GM12878 (cell line): ENCODE data around the gene DIPK1A. TPM values are rescaled to one million over a fixed set of nuclear protein-coding genes. Genes with fewer than 3 reads are reported as not detected.

Experiments used
- ATAC-seq: fragments of 200-7000 bp; cut with Tn5 transposase; 3 replicates; pipeline ENCODE4 v1.9.1; 2020; ENCODE audit warnings: mild to moderate bottlenecking, moderate library complexity
- BruUV-seq: library from RNA; stranded (reverse); fragments of 400-500 nt; replicated peaks from 2 replicates; lab custom pipeline; 2021; lab: Mats Ljungman, UMichigan
- CTCF ChIA-PET: fragments of 300-600 bp; sonication (Branson Sonifier 250); formaldehyde crosslinking; extraction: SDS; loops from one replicate; lab custom pipeline; 2021; ENCODE audit warnings: inconsistent platforms; lab: Yijun Ruan, JAX
- POLR2A ChIA-PET: fragments of 350-600 bp; formaldehyde crosslinking; extraction: SDS; loops from one replicate; lab custom pipeline; 2021; ENCODE audit warnings: inconsistent platforms; lab: Charles Lee
- RAD21 ChIA-PET: fragments of 300-600 bp; sonication (Branson Sonifier 250); formaldehyde crosslinking; loops from one replicate; lab custom pipeline; 2023; ENCODE audit warnings: antibody characterized with exemption; ENCODE audit not compliant: unreplicated experiment; lab: Charles Lee
- SMC1A ChIA-PET: fragments of 300-600 bp; sonication (Branson Sonifier 250); formaldehyde crosslinking; loops from one replicate; lab custom pipeline; 2023; ENCODE audit not compliant: unreplicated experiment, uncharacterized antibody; lab: Charles Lee
- DNase-seq: peaks from one replicate; pipeline ENCODE4 v3.0.0-alpha.2; 2011; ENCODE audit warnings: low read depth, low spot score
- FAIRE-seq: peaks from 3 replicates; lab custom pipeline; 2011; peaks lifted over from hg19 to GRCh38; lab: Jason Lieb, UNC
- H2AFZ ChIP-seq: 2 replicates; pipeline ENCODE4 v1.6.0; 2011; ENCODE audit warnings: low read depth, low read length, control low read depth; ENCODE audit not compliant: control insufficient read depth
- H3K27ac ChIP-seq: 2 replicates; pipeline ENCODE4 v1.5.1; 2011; ENCODE audit warnings: control low read depth; ENCODE audit not compliant: control insufficient read depth, insufficient read depth
- H3K27me3 ChIP-seq, 2 experiments: replicated peaks in 1 of 2; 2 replicates each; pipeline versions ENCODE4 v1.6.0 to v1.6.1; 2011; ENCODE audit warnings: low read length in 1 of 2; ENCODE audit not compliant: control insufficient read depth in 2 of 2, insufficient read depth in 2 of 2
- H3K36me3 ChIP-seq, 2 experiments: 2 replicates each; pipeline ENCODE4 v1.5.1; 2011; ENCODE audit warnings: low read length in 1 of 2; ENCODE audit not compliant: control insufficient read depth in 2 of 2, insufficient read depth in 2 of 2
- H3K4me1 ChIP-seq: 2 replicates; pipeline ENCODE4 v1.6.1; 2011; ENCODE audit warnings: mild to moderate bottlenecking, low read length, moderate library complexity, mixed read lengths; ENCODE audit not compliant: control insufficient read depth, insufficient read depth
- H3K4me2 ChIP-seq: 2 replicates; pipeline ENCODE4 v1.6.0; 2011; ENCODE audit warnings: control low read depth; ENCODE audit not compliant: control insufficient read depth, insufficient read depth
- H3K4me3 ChIP-seq: fragments of 200-600 bp; sonication (generic); 2 replicates; pipeline ENCODE4 v1.5.1; 2016
- H3K79me2 ChIP-seq: 2 replicates; pipeline ENCODE4 v1.6.0; 2011; ENCODE audit warnings: low read length; ENCODE audit not compliant: control insufficient read depth, insufficient read depth
- H3K9ac ChIP-seq: 2 replicates; pipeline ENCODE4 v1.8.0; 2011; ENCODE audit warnings: low read length, control low read depth, mixed read lengths; ENCODE audit not compliant: control insufficient read depth, insufficient read depth
- H3K9me3 ChIP-seq: replicated peaks from 3 replicates; pipeline ENCODE4 v1.5.1; 2011; ENCODE audit warnings: mild to moderate bottlenecking, low read length; ENCODE audit not compliant: control insufficient read depth, insufficient read depth
- H4K20me1 ChIP-seq: 2 replicates; pipeline ENCODE4 v1.6.0; 2011; ENCODE audit not compliant: control insufficient read depth, insufficient read depth
- FOXK2 ChIP-seq: fragments of 450-650 bp; IDR thresholded peaks from 2 replicates; pipeline ENCODE4 v1.6.1; 2017; ENCODE audit warnings: mild to moderate bottlenecking, moderate library complexity
- GABPA ChIP-seq: IDR thresholded peaks from 2 replicates; pipeline ENCODE4 v1.6.1; 2014; ENCODE audit warnings: antibody characterized with exemption, low read depth, mild to moderate bottlenecking, inconsistent platforms
- KLF5 ChIP-seq: fragments of 450-650 bp; IDR thresholded peaks from 2 replicates; pipeline ENCODE4 v1.6.1; 2014; ENCODE audit warnings: mild to moderate bottlenecking; ENCODE audit not compliant: partially characterized antibody
- MYC ChIP-seq: IDR thresholded peaks from 2 replicates; pipeline ENCODE4 v1.6.1; 2011; ENCODE audit warnings: mild to moderate bottlenecking, low read length, moderate library complexity, inconsistent platforms; ENCODE audit not compliant: insufficient read depth, insufficient replicate concordance, insufficient read length, severe bottlenecking
- NR2C2 ChIP-seq: IDR thresholded peaks from 2 replicates; pipeline ENCODE4 v1.6.1; 2011; ENCODE audit warnings: borderline replicate concordance, low read depth; ENCODE audit not compliant: control insufficient read depth, insufficient read length
- RAD51 ChIP-seq: fragments of 450-650 bp; IDR thresholded peaks from 2 replicates; pipeline ENCODE4 v1.6.1; 2016; ENCODE audit warnings: moderate library complexity, mild to moderate bottlenecking, inconsistent platforms
- RELA ChIP-seq: fragments of 450-650 bp; IDR thresholded peaks from 2 replicates; pipeline ENCODE4 v1.8.0; 2014; ENCODE audit warnings: borderline replicate concordance; ENCODE audit not compliant: partially characterized antibody
- SMAD5 ChIP-seq: IDR thresholded peaks from 2 replicates; pipeline ENCODE4 v1.6.1; 2016; ENCODE audit warnings: antibody characterized with exemption, low read depth
- SREBF1 ChIP-seq: IDR thresholded peaks from 2 replicates; pipeline ENCODE4 v1.6.1; 2012; ENCODE audit warnings: mild to moderate bottlenecking, low read length
- STAT3 ChIP-seq: IDR thresholded peaks from 2 replicates; pipeline ENCODE4 v1.6.1; 2011; ENCODE audit warnings: low read depth, low read length, improper control_type of control experiment
- TCF12 ChIP-seq: IDR thresholded peaks from 2 replicates; pipeline ENCODE4 v1.6.1; 2011; ENCODE audit warnings: low read depth, mild to moderate bottlenecking, low read length
- USF2 ChIP-seq: IDR thresholded peaks from 2 replicates; pipeline ENCODE4 v1.6.1; 2011; ENCODE audit warnings: low read depth, low read length, improper control_type of control experiment, borderline replicate concordance
- ZZZ3 ChIP-seq: IDR thresholded peaks from 2 replicates; pipeline ENCODE4 v1.6.1; 2011; ENCODE audit warnings: low read depth; ENCODE audit not compliant: control insufficient read depth, insufficient read length
- WGBS: methylation state at CpG from one replicate; pipeline ENCODE4 v1.1.6; 2016; ENCODE audit warnings: low lambda C conversion rate; ENCODE audit not compliant: insufficient replicate concordance, insufficient coverage; ENCODE audit errors: missing lambda C conversion rate; 5-methylcytosine and 5-hydroxymethylcytosine counted together
- in situ Hi-C: fragments of 300-500 bp; cut with MboI; formaldehyde crosslinking; loops from 9 replicates; pipeline ENCODE4 v1.14.3; 2018; ENCODE audit warnings: mixed read lengths
- intact Hi-C: fragments of 100-400 bp; cut with micrococcal nuclease; formaldehyde crosslinking; loops from one replicate; pipeline ENCODE4 v1.14.2; 2022; ENCODE audit not compliant: unreplicated experiment
- polyA plus RNA-seq, 11 experiments: library from polyadenylated mRNA; depleted of rRNA in 4 of 11; unstranded in 6 of 11; stranded (reverse) in 5 of 11; fragments of >200 nt; fragmentation: Nextera tagmentation in 4 of 11; fragmentation: Illumina TruSeq in 1 of 11; extraction: Ambion mirVana in 4 of 11; extraction: Trizol in 1 of 11; gene quantifications; 1 replicate in 1 of 11; 2 replicates in 10 of 11; pipeline versions ENCODE4 v1.2.1 to v1.2.3, GENCODE V29; 2011 to 2016; ENCODE audit warnings: inconsistent platforms in 2 of 11, missing spikeins in 2 of 11, low read depth in 1 of 11
- total RNA-seq, 4 experiments: library from RNA; depleted of rRNA in 3 of 4; stranded (reverse); fragments of >200 nt in 3 of 4; fragmentation: Illumina TruSeq in 1 of 4; extraction: Trizol in 1 of 4; gene quantifications; 2 replicates each; pipeline versions ENCODE4 v1.2.1 to v1.2.3, GENCODE V29; 2013 to 2021
- TF ChIP-seq, protein P1 (sequence below): fragments of 150-350 bp; IDR thresholded peaks from 2 replicates; pipeline ENCODE4 v1.6.1; 2016; ENCODE audit warnings: low read depth, low read length

Gene DIPK1A
- total and polyA plus RNA-seq, 10 of the 15 experiments (the other 5 are each of a cell fraction or from before 2014, with no cell fraction given), result 4.9 to 15.0 (median 9.7) TPM

- Histone ChIP-seq H3K4me1 (no peaks in the 10 kb centered on the region; the same call in 1 of the 2 replicates), H4K20me1 (no peaks in the 10 kb centered on the region), H3K4me2 (no peak overlapping the region), H3K9me3 (peaks cover 6% of the 10 kb centered on the region; the same call in 2 of the 3 replicates), H3K4me3 (no peak overlapping the region), H3K79me2 (0 out of 2 replicates have a peak, but pooled peaks cover 2% of the 10 kb centered on the region), H3K27ac (no peak overlapping the region), H3K36me3 (peaks cover 0 to 13% of the 10 kb centered on the region in 2 experiments; a peak in 1 of 4 replicates), H2AFZ (no peak overlapping the region), H3K9ac (no peak overlapping the region), H3K27me3 (no peaks in the 10 kb centered on the region)
- WGBS, result 100% methylated on average over 2 of the region's 2 CpGs
- DNase-seq, result no peak
- no peak for TF ChIP-seq TCF12
- TF ChIP-seq RAD51, result no peak
- TF ChIP-seq RELA, result no peak
- TF ChIP-seq FOXK2, result no peak
- TF ChIP-seq GABPA, result no peak
- no peak for TF ChIP-seq NR2C2
- no peak for TF ChIP-seq ZZZ3
- no peak for TF ChIP-seq USF2
- no peak for TF ChIP-seq KLF5
- TF ChIP-seq MYC, result no peak
- no peak for TF ChIP-seq SREBF1
- no peak for TF ChIP-seq SMAD5
- TF ChIP-seq STAT3, result no peak
- TF ChIP-seq, protein P1, sequence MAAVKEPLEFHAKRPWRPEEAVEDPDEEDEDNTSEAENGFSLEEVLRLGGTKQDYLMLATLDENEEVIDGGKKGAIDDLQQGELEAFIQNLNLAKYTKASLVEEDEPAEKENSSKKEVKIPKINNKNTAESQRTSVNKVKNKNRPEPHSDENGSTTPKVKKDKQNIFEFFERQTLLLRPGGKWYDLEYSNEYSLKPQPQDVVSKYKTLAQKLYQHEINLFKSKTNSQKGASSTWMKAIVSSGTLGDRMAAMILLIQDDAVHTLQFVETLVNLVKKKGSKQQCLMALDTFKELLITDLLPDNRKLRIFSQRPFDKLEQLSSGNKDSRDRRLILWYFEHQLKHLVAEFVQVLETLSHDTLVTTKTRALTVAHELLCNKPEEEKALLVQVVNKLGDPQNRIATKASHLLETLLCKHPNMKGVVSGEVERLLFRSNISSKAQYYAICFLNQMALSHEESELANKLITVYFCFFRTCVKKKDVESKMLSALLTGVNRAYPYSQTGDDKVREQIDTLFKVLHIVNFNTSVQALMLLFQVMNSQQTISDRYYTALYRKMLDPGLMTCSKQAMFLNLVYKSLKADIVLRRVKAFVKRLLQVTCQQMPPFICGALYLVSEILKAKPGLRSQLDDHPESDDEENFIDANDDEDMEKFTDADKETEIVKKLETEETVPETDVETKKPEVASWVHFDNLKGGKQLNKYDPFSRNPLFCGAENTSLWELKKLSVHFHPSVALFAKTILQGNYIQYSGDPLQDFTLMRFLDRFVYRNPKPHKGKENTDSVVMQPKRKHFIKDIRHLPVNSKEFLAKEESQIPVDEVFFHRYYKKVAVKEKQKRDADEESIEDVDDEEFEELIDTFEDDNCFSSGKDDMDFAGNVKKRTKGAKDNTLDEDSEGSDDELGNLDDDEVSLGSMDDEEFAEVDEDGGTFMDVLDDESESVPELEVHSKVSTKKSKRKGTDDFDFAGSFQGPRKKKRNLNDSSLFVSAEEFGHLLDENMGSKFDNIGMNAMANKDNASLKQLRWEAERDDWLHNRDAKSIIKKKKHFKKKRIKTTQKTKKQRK, result no peak
- CTCF ChIA-PET, result no interaction called here
- FAIRE-seq, result no peak
- in situ Hi-C loops, result no loop called here
- intact Hi-C loops, result no loop called here
- no peak for ATAC-seq
- BruUV-seq, result no TSS peak
- SMC1A ChIA-PET, result interaction anchor here (0.7 to 1.8 kb wide), 3 partner anchors 13 to 121 kb away, joined by 3 to 7 read pairs (median 3); no protein-coding TSS in a partner anchor
- RAD21 ChIA-PET, result interaction anchor here (1.3 kb wide), 1 partner anchor 78 kb away, joined by 3 read pairs; no protein-coding TSS in a partner anchor
- POLR2A ChIA-PET, result interaction anchor here (0.7 kb wide), 1 partner anchor 609 kb away, joined by 4 read pairs; no protein-coding TSS in a partner anchor
Observed at GRCh38 chr1:92872719-92873118, 88.5 kb downstream of the DIPK1A start.
